SU-DHL-6 (cell line): ENCODE results near the gene KSR2.

Source experiments
- EZH2phosphoT487 ChIP-seq: fragments of 200-600 bp; sonication (generic), shearing (Covaris generic); conservative IDR thresholded peaks from 2 replicates; pipeline ENCODE4 v1.6.1; 2018; ENCODE audit warnings: mild to moderate bottlenecking, antibody characterized with exemption, low read length, moderate library complexity, mixed read lengths
- TF ChIP-seq, protein P1 (sequence below): fragments of 200-600 bp; sonication (generic); IDR thresholded peaks from one replicate; pipeline ENCODE4 v1.5.1; 2017; ENCODE audit warnings: antibody characterized with exemption, mild to moderate bottlenecking, low read length, moderate library complexity; ENCODE audit not compliant: insufficient read depth, poor library complexity, severe bottlenecking

GRCh38 chr12:117975006-117975405 is 6.2 kb upstream of the KSR2 start:
- no peak for TF ChIP-seq EZH2phosphoT487
- TF ChIP-seq, protein P1, sequence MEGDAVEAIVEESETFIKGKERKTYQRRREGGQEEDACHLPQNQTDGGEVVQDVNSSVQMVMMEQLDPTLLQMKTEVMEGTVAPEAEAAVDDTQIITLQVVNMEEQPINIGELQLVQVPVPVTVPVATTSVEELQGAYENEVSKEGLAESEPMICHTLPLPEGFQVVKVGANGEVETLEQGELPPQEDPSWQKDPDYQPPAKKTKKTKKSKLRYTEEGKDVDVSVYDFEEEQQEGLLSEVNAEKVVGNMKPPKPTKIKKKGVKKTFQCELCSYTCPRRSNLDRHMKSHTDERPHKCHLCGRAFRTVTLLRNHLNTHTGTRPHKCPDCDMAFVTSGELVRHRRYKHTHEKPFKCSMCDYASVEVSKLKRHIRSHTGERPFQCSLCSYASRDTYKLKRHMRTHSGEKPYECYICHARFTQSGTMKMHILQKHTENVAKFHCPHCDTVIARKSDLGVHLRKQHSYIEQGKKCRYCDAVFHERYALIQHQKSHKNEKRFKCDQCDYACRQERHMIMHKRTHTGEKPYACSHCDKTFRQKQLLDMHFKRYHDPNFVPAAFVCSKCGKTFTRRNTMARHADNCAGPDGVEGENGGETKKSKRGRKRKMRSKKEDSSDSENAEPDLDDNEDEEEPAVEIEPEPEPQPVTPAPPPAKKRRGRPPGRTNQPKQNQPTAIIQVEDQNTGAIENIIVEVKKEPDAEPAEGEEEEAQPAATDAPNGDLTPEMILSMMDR = no peak
